Muscle of leg (tissue), 11 donors: Measurements from ENCODE around the gene GRK1. TPM values are rescaled to one million over a fixed set of nuclear protein-coding genes. Genes with fewer than 3 reads are reported as not detected.

ENCODE experiments used
- DNase-seq: peaks from one replicate; pipeline ENCODE4 v3.0.0; 2013
- H3K27ac ChIP-seq: one replicate; pipeline ENCODE4 v1.5.1; 2013; ENCODE audit warnings: mild to moderate bottlenecking, low read length, control low read depth
- H3K27me3 ChIP-seq: one replicate; pipeline ENCODE4 v1.6.1; 2013; ENCODE audit warnings: low read length; ENCODE audit not compliant: control insufficient read depth, insufficient read depth
- H3K36me3 ChIP-seq: one replicate; pipeline ENCODE4 v1.6.1; 2013; ENCODE audit warnings: low read length; ENCODE audit not compliant: control insufficient read depth, insufficient read depth
- H3K4me1 ChIP-seq: one replicate; pipeline ENCODE4 v1.6.1; 2013; ENCODE audit warnings: low read length; ENCODE audit not compliant: control insufficient read depth, insufficient read depth
- H3K4me3 ChIP-seq: one replicate; pipeline ENCODE4 v1.5.1; 2013; ENCODE audit warnings: low read length, control low read depth
- H3K9me3 ChIP-seq: replicated peaks from 2 replicates; pipeline ENCODE4 v1.6.1; 2013; ENCODE audit warnings: low read depth, low read length; ENCODE audit not compliant: control insufficient read depth
- WGBS: methylation state at CpG from one replicate; pipeline ENCODE4 v1.1.5; 2013; ENCODE audit warnings: missing lambda C conversion rate; ENCODE audit not compliant: insufficient coverage; 5-methylcytosine and 5-hydroxymethylcytosine counted together
- polyA plus RNA-seq, 8 donors: library from polyadenylated mRNA; unstranded; fragments of 120-200 nt; gene quantifications; one replicate each; pipeline versions ENCODE4 v1.2.1 to v1.2.3, GENCODE V29; 2013; ENCODE audit warnings: inconsistent platforms in 1 of 8, low replicate concordance in 1 of 8; ENCODE audit not compliant: insufficient read length in 8 of 8, insufficient read depth in 1 of 8
- total RNA-seq: library from RNA; stranded (reverse); fragments of 120-200 nt; gene quantifications from one replicate; pipeline ENCODE4 v1.2.4, GENCODE V29; 2013

The GRK1 gene
- total and polyA plus RNA-seq, 9 donors = 0.11 to 0.38 (median 0.22) TPM; not detected in 1

GRCh38 chr13:113649212-113649611 is 17.8 kb upstream of the GRK1 start:
- WGBS = 93% methylated on average over 17 of the region's 17 CpGs
- H3K27ac ChIP-seq = no peak overlapping the region
- H3K36me3 ChIP-seq = no peaks in the 10 kb centered on the region
- H3K4me1 ChIP-seq = peaks cover 24% of the 10 kb centered on the region
- H3K9me3 ChIP-seq = no peaks in the 10 kb centered on the region
- DNase-seq = no peak
- H3K27me3 ChIP-seq = no peaks in the 10 kb centered on the region
- no peak overlapping the region for H3K4me3 ChIP-seq

GRCh38 chr13:113650275-113650674 is 16.7 kb upstream of the GRK1 start:
- Histone ChIP-seq H3K4me1 (peaks cover 24% of the 10 kb centered on the region), H3K27ac (no peak overlapping the region), H3K36me3 (no peaks in the 10 kb centered on the region), H3K4me3 (no peak overlapping the region), H3K27me3 (no peaks in the 10 kb centered on the region), H3K9me3 (no peaks in the 10 kb centered on the region)
- 92% methylated on average over 10 of the region's 15 CpGs for WGBS
- no peak for DNase-seq

DNA sequence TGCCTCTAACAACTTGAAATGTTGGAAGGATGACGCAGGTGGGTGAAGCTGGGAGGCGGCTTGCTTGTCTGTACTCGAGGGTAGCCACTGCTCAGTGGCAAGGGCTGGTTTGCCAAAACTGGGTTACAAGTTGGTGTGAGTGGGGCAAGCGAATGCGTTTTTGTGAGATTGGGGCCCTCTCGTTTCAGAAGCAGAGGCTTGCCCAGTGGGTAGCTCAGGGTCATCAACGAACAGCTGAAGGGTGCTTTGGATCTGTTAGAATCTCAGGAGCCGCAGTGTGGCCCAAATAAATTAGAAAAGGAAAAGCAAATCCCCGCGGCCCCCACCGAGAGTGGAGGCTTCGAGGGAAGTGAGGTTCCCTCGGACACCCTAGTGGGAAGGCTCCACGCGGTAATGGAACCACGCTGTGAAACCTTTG is 16.3 kb upstream of the GRK1 start:
- DNase-seq = no peak
- Histone ChIP-seq H3K36me3 (no peaks in the 10 kb centered on the region), H3K4me3 (no peak overlapping the region), H3K9me3 (no peaks in the 10 kb centered on the region), H3K27ac (no peak overlapping the region), H3K4me1 (peaks cover 24% of the 10 kb centered on the region), H3K27me3 (no peaks in the 10 kb centered on the region)
- 93% methylated on average over 8 of the region's 16 CpGs for WGBS

- H3K36me3 ChIP-seq = no peaks in the 10 kb centered on the region
- H3K9me3 ChIP-seq = no peaks in the 10 kb centered on the region
- H3K27ac ChIP-seq = no peak overlapping the region
- H3K4me1 ChIP-seq = peaks cover 24% of the 10 kb centered on the region
- DNase-seq = no peak
- no peaks in the 10 kb centered on the region for H3K27me3 ChIP-seq
- no peak overlapping the region for H3K4me3 ChIP-seq
- 86% methylated on average over 31 of the region's 37 CpGs for WGBS
These were observed 15.3 kb upstream of the GRK1 start for GRCh38 chr13:113651511-113652403.

DNA sequence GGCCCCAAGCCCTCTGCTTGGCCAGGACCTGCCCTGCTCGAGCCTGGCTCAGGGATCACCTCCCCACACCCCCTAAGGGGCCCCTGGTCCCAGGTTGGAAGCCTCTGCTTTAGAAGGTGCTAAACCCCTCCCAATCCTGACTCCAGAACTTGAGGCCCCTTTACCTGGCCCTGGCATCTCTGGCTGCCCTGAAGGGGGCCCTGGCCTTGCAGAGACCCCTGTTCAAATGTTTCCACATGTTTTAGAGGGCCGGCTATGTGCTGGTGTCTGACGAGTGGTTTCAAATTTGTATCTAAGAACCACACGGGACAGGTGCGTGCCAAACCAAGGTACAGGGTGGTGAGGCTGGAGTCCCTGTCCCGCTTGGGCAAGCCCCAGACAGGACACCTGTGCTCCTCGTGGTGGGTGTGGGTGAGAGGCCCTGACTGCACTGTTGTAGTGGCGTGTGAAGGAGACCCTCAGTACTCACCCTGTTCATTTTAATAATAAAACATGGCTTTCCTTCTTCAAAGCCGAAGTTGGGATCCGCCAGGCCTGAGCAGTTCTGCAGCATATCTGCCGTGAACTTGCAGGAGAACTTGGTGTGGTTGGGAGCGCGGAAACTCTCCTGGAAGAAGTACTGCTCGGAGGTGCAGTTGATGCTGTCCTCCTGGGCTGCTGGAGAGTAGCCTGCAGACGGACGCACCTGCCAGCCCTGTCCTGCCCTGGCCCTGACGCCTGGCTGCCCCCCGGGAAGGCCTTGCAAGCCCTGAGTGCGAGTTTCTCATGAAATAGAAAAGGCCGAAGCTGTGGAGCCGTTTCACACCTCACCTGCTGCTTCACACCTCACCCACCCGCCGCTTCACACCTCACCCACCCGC is 14.4 kb upstream of the GRK1 start:
- WGBS = 69% methylated on average over 15 of the region's 24 CpGs
- H3K4me3 ChIP-seq = no peak overlapping the region

GRCh38 chr13:113653264-113654174 is 13.5 kb upstream of the GRK1 start:
- no peak overlapping the region for H3K4me3 ChIP-seq
- H3K4me1 ChIP-seq = peaks cover 13% of the 10 kb centered on the region
- WGBS = 13% methylated on average over 17 of the region's 24 CpGs
- no peaks in the 10 kb centered on the region for H3K36me3 ChIP-seq
- H3K9me3 ChIP-seq = no peaks in the 10 kb centered on the region
- H3K27me3 ChIP-seq = no peaks in the 10 kb centered on the region
- peak; percentile 38 for DNase-seq
- H3K27ac ChIP-seq = no peak overlapping the region

More for the DNA sequence above, 14.4 kb upstream of the GRK1 start:
- Histone ChIP-seq H3K36me3 (no peaks in the 10 kb centered on the region), H3K4me1 (peaks cover 18% of the 10 kb centered on the region), H3K27ac (no peak overlapping the region), H3K9me3 (no peaks in the 10 kb centered on the region), H3K27me3 (no peaks in the 10 kb centered on the region)
- no peak for DNase-seq

DNA sequence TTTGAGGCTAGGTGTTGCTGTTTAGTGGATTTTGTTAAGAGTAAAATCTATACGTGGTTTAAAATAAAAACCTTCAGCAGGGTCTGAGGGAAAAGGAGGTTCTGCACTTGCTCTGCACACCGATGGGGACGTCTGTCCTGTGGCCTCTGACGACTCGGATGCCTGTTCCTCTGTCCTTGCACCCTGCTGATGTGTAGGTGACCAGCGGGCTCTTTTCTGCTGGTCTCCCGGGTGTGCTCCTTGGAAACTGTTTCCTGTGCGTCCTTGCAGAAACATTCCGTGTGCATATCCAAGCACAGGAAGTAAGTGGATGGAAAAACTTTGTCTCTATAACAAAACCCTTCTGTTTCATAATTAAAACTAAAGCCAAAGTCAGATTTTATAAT is 12.9 kb upstream of the GRK1 start:
- Histone ChIP-seq H3K27ac (no peak overlapping the region), H3K36me3 (no peaks in the 10 kb centered on the region), H3K27me3 (no peaks in the 10 kb centered on the region), H3K4me1 (peaks cover 13% of the 10 kb centered on the region), H3K4me3 (no peak overlapping the region), H3K9me3 (no peaks in the 10 kb centered on the region)
- peak; percentile 32 for DNase-seq
- 53% methylated on average over 5 of the region's 9 CpGs for WGBS

DNA sequence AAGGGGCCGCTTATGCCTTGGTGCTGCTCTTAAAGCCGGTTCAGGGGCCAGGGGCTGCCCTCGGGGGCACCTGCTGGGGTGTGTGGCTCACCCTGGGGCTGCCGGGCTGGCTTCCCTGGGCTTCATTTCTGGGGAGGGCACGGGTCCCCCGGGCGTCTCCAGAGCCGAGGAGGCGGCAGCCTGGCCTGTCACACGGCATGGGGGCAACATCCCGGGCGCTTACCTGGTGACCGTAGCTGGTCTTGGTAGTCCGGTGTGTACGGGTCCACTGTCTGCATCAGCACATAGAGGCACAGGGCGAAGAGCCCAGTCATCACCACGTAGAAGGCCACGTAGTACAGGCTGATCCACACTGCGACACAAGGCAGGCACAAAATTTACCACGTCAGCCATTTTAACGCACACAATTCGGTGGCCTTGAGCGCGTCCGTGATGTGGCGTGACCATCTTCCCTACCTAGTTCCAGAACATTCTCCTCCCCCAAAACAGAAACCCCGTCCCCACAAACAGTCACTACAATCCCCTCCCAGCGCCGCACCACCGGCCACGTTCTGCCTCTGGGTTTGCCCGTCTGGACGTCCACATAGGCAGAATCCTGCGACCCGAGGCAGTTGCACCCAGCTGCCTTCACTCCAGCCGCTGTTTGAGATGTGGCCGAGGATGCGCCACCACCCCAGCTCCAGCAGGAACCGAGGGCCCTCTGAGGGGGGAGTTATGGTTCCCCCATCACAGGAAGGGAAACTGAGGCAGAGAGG is 12.3 kb upstream of the GRK1 start:
- Histone ChIP-seq H3K9me3 (no peaks in the 10 kb centered on the region), H3K27me3 (no peaks in the 10 kb centered on the region), H3K27ac (no peak overlapping the region), H3K36me3 (no peaks in the 10 kb centered on the region), H3K4me3 (no peak overlapping the region), H3K4me1 (peaks cover 13% of the 10 kb centered on the region)
- 87% methylated on average over 38 of the region's 39 CpGs for WGBS
- DNase-seq = no peak

GRCh38 chr13:113655346-113656002 is 11.5 kb upstream of the GRK1 start:
- Histone ChIP-seq H3K36me3 (no peaks in the 10 kb centered on the region), H3K4me1 (peaks cover 13% of the 10 kb centered on the region), H3K4me3 (no peak overlapping the region), H3K27me3 (no peaks in the 10 kb centered on the region), H3K27ac (no peak overlapping the region), H3K9me3 (no peaks in the 10 kb centered on the region)
- DNase-seq = no peak
- 78% methylated on average over 7 of the region's 15 CpGs for WGBS
